Smooth muscle cell (in vitro differentiated cells): ENCODE data around the gene MESD. TPM values are rescaled to one million over a fixed set of nuclear protein-coding genes. Genes with fewer than 3 reads are reported as not detected.
"Not testable (repeated sequence)": the region's sequence is repeated elsewhere in the genome, so short reads cannot be mapped to it uniquely, and the experiment has no call there.

Experiments
- DNase-seq: peaks from one replicate; lab custom pipeline; 2025; ENCODE audit not compliant: unreplicated experiment; lab: John Stamatoyannopoulos, UW
- H2AFZ ChIP-seq: fragments of 200-600 bp; sonication (generic); 2 replicates; pipeline ENCODE4 v1.6.0; 2016; ENCODE audit warnings: antibody characterized with exemption, low read depth, mild to moderate bottlenecking
- H3F3A ChIP-seq: fragments of 200-600 bp; sonication (generic); 2 replicates; pipeline ENCODE4 v1.6.0; 2017; ENCODE audit warnings: antibody characterized with exemption, low read depth
- H3K27ac ChIP-seq: fragments of 200-600 bp; sonication (generic); 2 replicates; pipeline ENCODE4 v1.5.1; 2016; ENCODE audit warnings: low read depth, mild to moderate bottlenecking
- H3K27me3 ChIP-seq: fragments of 200-600 bp; sonication (generic); 2 replicates; pipeline ENCODE4 v1.6.1; 2016; ENCODE audit warnings: low read depth, mild to moderate bottlenecking
- H3K36me3 ChIP-seq: fragments of 200-600 bp; sonication (generic); 2 replicates; pipeline ENCODE4 v1.5.1; 2016; ENCODE audit warnings: low read depth
- H3K4me1 ChIP-seq: fragments of 200-600 bp; sonication (generic); 2 replicates; pipeline ENCODE4 v1.5.1; 2016; ENCODE audit warnings: low read depth
- H3K4me2 ChIP-seq: fragments of 200-600 bp; sonication (generic); 2 replicates; pipeline ENCODE4 v1.6.0; 2016; ENCODE audit warnings: mild to moderate bottlenecking
- H3K4me3 ChIP-seq: fragments of 200-600 bp; sonication (generic); 2 replicates; pipeline ENCODE4 v1.5.1; 2016; ENCODE audit warnings: mild to moderate bottlenecking
- H3K79me2 ChIP-seq: fragments of 200-600 bp; sonication (generic); 2 replicates; pipeline ENCODE4 v1.6.0; 2016; ENCODE audit warnings: low read depth, mild to moderate bottlenecking
- H3K9ac ChIP-seq: fragments of 200-600 bp; sonication (generic); 2 replicates; pipeline ENCODE4 v1.6.0; 2016; ENCODE audit warnings: low read depth
- H3K9me3 ChIP-seq: fragments of 200-600 bp; sonication (generic); replicated peaks from 2 replicates; pipeline ENCODE4 v1.5.1; 2016; ENCODE audit warnings: low read depth
- H4K20me1 ChIP-seq: fragments of 200-600 bp; sonication (generic); 2 replicates; pipeline ENCODE4 v1.6.0; 2016; ENCODE audit warnings: low read depth
- CTCF ChIP-seq: fragments of 200-600 bp; sonication (generic); IDR thresholded peaks from 2 replicates; pipeline ENCODE4 v1.5.1; 2017; ENCODE audit warnings: borderline replicate concordance, mild to moderate bottlenecking, antibody characterized with exemption; ENCODE audit not compliant: insufficient read depth, poor library complexity, severe bottlenecking
- WGBS: methylation state at CpG from one replicate; pipeline ENCODE4 v1.1.7; 2016; ENCODE audit warnings: low lambda C conversion rate; 5-methylcytosine and 5-hydroxymethylcytosine counted together
- polyA plus RNA-seq: library from polyadenylated mRNA; unstranded; fragments of >200 nt; fragmentation: Nextera tagmentation; extraction: Ambion mirVana; gene quantifications from 2 replicates; pipeline ENCODE4 v1.2.1, GENCODE V29; 2016
- total RNA-seq: library from RNA; depleted of rRNA; stranded (reverse); fragments of >200 nt; gene quantifications from 2 replicates; pipeline ENCODE4 v1.2.3, GENCODE V29; 2014

MESD gene
- total and polyA plus RNA-seq, 2 experiments from 2014 or later, result 20.1 to 41.4 TPM

GRCh38 chr15:80967451-80967850, 22.2 kb downstream of the MESD start:
- no peak overlapping the region for H2AFZ ChIP-seq
- H3K27me3 ChIP-seq, result no peaks in the 10 kb centered on the region
- no peaks in the 10 kb centered on the region for H3K9me3 ChIP-seq
- 17% methylated on average over 3 of the region's 3 CpGs for WGBS
- H4K20me1 ChIP-seq, result peaks cover 38% of the 10 kb centered on the region
- TF ChIP-seq CTCF, result no peak
- DNase-seq, result no peak
- H3K27ac ChIP-seq, result no peak overlapping the region
- peaks cover 5% of the 10 kb centered on the region for H3K4me1 ChIP-seq
- no peaks in the 10 kb centered on the region for H3F3A ChIP-seq
- no peak overlapping the region for H3K4me3 ChIP-seq
- peak overlapping the region; percentile 29 for H3K4me2 ChIP-seq
- no peak overlapping the region for H3K9ac ChIP-seq
- H3K36me3 ChIP-seq, result no peaks in the 10 kb centered on the region
- H3K79me2 ChIP-seq, result no peaks in the 10 kb centered on the region

GRCh38 chr15:80966431-80967197, 23.0 kb downstream of the MESD start:
- Histone ChIP-seq H3K4me2 (no peak overlapping the region), H3K27ac (no peak overlapping the region), H4K20me1 (peaks cover 35% of the 10 kb centered on the region), H3F3A (no peaks in the 10 kb centered on the region), H3K36me3 (no peaks in the 10 kb centered on the region), H3K27me3 (no peaks in the 10 kb centered on the region), H3K4me1 (peaks cover 5% of the 10 kb centered on the region), H3K4me3 (no peak overlapping the region), H2AFZ (no peak overlapping the region), H3K79me2 (no peaks in the 10 kb centered on the region), H3K9ac (no peak overlapping the region), H3K9me3 (no peaks in the 10 kb centered on the region)
- no peak for TF ChIP-seq CTCF
- 98% methylated on average over 8 of the region's 8 CpGs for WGBS
- no peak for DNase-seq

DNA sequence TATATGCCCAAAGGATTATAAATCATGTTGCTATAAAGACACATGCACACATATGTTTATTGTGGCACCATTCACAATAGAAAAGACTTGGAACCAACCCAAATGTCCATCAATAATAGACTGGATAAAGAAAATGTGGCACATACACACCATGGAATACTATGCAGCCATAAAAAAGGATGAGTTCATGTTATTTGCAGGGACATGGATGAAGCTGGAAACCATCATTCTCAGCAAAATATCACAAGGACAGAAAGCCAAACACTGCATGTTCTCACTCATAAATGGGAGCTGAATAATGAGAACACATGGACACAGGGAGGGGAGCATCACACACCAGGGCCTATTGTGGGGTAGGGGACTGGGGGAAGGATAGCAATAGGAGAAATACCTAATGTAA, 24.2 kb downstream of the MESD start:
- not testable (repeated sequence) for H3K4me2 ChIP-seq, H3K27me3 ChIP-seq, H3K79me2 ChIP-seq, DNase-seq, H3K9ac ChIP-seq, H3K36me3 ChIP-seq, H3F3A ChIP-seq, H3K4me3 ChIP-seq, H2AFZ ChIP-seq, H3K4me1 ChIP-seq, H3K27ac ChIP-seq, H3K9me3 ChIP-seq
- H4K20me1 ChIP-seq, result peaks cover 33% of the 10 kb centered on the region

DNA sequence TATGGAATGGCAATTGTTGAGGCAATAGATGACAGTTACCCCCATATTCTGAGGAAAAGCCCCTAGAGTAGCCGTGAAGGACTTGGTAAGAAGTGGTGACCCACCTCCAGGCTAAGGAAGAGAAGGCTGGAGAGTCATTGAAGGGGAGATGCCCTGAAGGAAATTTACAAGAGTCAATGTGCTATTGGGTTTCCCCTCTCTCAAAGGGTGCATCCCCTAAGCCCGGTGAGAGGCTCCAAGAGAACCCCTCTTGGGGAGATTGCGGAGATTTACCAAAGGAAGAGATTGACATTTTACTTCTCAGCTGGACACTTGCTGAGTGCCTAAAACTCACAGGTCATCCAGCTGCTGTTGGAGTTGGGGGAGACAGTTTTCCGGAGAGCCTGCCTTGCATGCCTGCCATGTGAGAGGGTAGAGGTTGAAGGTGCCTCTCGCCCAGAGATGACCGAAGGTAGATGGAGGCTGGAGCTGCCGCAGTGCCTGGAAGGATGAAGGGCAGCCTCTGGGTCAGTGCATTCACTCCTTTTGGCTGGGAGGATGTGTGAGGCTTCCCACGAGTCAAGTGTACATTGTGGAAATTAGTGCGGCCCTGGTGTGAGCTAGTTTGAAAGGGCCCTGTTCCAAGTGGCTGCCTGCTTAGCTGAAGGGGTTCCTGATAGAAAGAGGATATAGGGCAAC, 30.7 kb downstream of the MESD start:
- Histone ChIP-seq H4K20me1 (peaks cover 56% of the 10 kb centered on the region), H3K27me3 (no peaks in the 10 kb centered on the region), H3F3A (no peaks in the 10 kb centered on the region), H3K9me3 (no peaks in the 10 kb centered on the region), H3K36me3 (no peaks in the 10 kb centered on the region), H3K9ac (no peak overlapping the region), H3K4me3 (no peak overlapping the region), H3K4me2 (no peak overlapping the region), H3K4me1 (peaks cover 12% of the 10 kb centered on the region), H3K79me2 (no peaks in the 10 kb centered on the region), H2AFZ (no peak overlapping the region), H3K27ac (no peak overlapping the region)
- no peak for TF ChIP-seq CTCF
- no peak for DNase-seq
- 100% methylated on average over 9 of the region's 9 CpGs for WGBS
